NCI-H1092 (cell line): ENCODE data around the gene MORF4L2.

Experiments used
- DNase-seq: peaks from one replicate; lab custom pipeline; 2025; lab: John Stamatoyannopoulos, UW

The MORF4L2 gene

GRCh38 chrX:103686199-103687072, at the start of gene MORF4L2:
Gene MORF4L2 (minus strand): TSS chrX:103686699. CDS start chrX:103677027, 9,672 bp downstream.
- peak; percentile 98 for DNase-seq

GRCh38 chrX:103734125-103734760, 47.7 kb upstream of the MORF4L2 start:
- DNase-seq, result no peak

- no peak for DNase-seq
Measured at GRCh38 chrX:103733017-103733416, 46.5 kb upstream of the MORF4L2 start.

GRCh38 chrX:103730796-103731493, 44.4 kb upstream of the MORF4L2 start:
- DNase-seq, result no peak

GRCh38 chrX:103730147-103730795, 43.8 kb upstream of the MORF4L2 start:
- no peak for DNase-seq

GRCh38 chrX:103729015-103729414, 42.5 kb upstream of the MORF4L2 start:
- DNase-seq, result no peak

GRCh38 chrX:103727115-103727514, 40.6 kb upstream of the MORF4L2 start:
- no peak for DNase-seq

- DNase-seq, result no peak
Measured at GRCh38 chrX:103726477-103726876, 40.0 kb upstream of the MORF4L2 start.

GRCh38 chrX:103722505-103722904, 36.0 kb upstream of the MORF4L2 start:
- no peak for DNase-seq

GRCh38 chrX:103718120-103718519, 31.6 kb upstream of the MORF4L2 start:
- DNase-seq, result no peak

- DNase-seq, result no peak
Measured at GRCh38 chrX:103716962-103717361, 30.5 kb upstream of the MORF4L2 start.

GRCh38 chrX:103710609-103711008, 24.1 kb upstream of the MORF4L2 start, which contains the start of gene TMEM31:
Gene TMEM31 (plus strand): TSS chrX:103710909. CDS start chrX:103712259, 1,350 bp downstream.
- no peak for DNase-seq

- no peak for DNase-seq
Measured at GRCh38 chrX:103704863-103705262, 18.4 kb upstream of the MORF4L2 start.

GRCh38 chrX:103699243-103699642, 12.7 kb upstream of the MORF4L2 start:
- DNase-seq, result no peak

GRCh38 chrX:103697687-103698086, 11.2 kb upstream of the MORF4L2 start:
- no peak for DNase-seq

- no peak for DNase-seq
Measured at GRCh38 chrX:103691059-103691458, 4.6 kb upstream of the MORF4L2 start.

- DNase-seq, result peak; percentile 12
Measured at GRCh38 chrX:103688946-103689345, 2.4 kb upstream of the MORF4L2 start.

- DNase-seq, result peak; percentile 84
Measured at GRCh38 chrX:103687696-103688201, 1.2 kb upstream of the MORF4L2 start.

GRCh38 chrX:103687073-103687695, 685 bp upstream of the MORF4L2 start:
- DNase-seq, result peak; percentile 85

- no peak for DNase-seq
Measured at GRCh38 chrX:103685396-103685795, 1.1 kb downstream of the MORF4L2 start.

- no peak for DNase-seq
Measured at GRCh38 chrX:103681443-103681842, 5.1 kb downstream of the MORF4L2 start.
